ENCODE measurements around the gene KCTD18.

Gene KCTD18

DNA sequence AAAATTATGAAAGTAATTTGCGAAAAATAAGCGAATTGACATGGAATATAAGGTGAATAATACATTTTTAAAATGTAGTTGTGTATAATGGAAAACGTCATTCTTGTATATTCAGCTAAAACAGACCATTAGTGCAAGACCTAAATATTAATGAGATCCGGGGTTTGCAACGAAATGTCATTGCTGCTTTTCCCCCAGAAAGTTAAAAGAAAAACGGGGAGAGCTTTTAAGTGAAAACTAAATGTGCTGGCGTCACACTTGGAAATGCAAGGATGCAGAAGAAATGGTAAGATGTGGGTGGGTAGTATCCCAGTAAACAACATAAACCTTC, 15.6 kb upstream of the KCTD18 start:
- TF ChIP-seq, protein P1, sequence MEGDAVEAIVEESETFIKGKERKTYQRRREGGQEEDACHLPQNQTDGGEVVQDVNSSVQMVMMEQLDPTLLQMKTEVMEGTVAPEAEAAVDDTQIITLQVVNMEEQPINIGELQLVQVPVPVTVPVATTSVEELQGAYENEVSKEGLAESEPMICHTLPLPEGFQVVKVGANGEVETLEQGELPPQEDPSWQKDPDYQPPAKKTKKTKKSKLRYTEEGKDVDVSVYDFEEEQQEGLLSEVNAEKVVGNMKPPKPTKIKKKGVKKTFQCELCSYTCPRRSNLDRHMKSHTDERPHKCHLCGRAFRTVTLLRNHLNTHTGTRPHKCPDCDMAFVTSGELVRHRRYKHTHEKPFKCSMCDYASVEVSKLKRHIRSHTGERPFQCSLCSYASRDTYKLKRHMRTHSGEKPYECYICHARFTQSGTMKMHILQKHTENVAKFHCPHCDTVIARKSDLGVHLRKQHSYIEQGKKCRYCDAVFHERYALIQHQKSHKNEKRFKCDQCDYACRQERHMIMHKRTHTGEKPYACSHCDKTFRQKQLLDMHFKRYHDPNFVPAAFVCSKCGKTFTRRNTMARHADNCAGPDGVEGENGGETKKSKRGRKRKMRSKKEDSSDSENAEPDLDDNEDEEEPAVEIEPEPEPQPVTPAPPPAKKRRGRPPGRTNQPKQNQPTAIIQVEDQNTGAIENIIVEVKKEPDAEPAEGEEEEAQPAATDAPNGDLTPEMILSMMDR (IDR thresholded peaks at IDR 0.05), result no peak

- TF ChIP-seq, protein P1 (IDR thresholded peaks at IDR 0.05), result no peak
These were observed 15.2 kb upstream of the KCTD18 start for GRCh38 chr2:200525066-200525465.

GRCh38 chr2:200523604-200524003, 13.7 kb upstream of the KCTD18 start:
- TF ChIP-seq, protein P1 (IDR thresholded peaks at IDR 0.05), result no peak

DNA sequence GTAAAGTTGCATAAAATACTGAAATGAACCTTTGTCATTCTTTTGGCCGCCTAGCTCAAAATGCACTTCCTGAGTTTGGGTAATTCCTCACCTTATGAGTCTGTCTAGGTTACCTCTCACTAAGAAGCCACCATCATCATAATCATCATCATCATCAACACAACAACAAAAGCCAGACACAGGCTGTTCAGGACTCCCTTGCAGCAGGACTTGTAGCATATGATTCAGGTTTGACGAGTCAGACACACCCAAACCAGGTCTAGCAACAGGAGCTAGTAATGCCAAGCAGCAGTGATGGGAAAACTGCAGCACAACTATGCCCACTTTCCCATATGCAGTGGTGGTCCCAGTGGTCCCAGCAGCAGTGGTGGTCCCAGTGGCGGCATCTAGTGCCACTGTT, 13.3 kb upstream of the KCTD18 start:
- TF ChIP-seq, protein P1 (IDR thresholded peaks at IDR 0.05), result no peak

- TF ChIP-seq, protein P1 (IDR thresholded peaks at IDR 0.05), result no peak
These were observed 5.3 kb upstream of the KCTD18 start for GRCh38 chr2:200515155-200515554.

- TF ChIP-seq, protein P1 (IDR thresholded peaks at IDR 0.05), result no peak
These were observed 645 bp downstream of the KCTD18 start for GRCh38 chr2:200509235-200509611.

GRCh38 chr2:200507179-200507578, 2.7 kb downstream of the KCTD18 start:
- TF ChIP-seq, protein P1 (IDR thresholded peaks at IDR 0.05), result no peak

- TF ChIP-seq, protein P1 (IDR thresholded peaks at IDR 0.05), result no peak
These were observed 3.2 kb downstream of the KCTD18 start for GRCh38 chr2:200506679-200507078.

Data from LNCAP (cell line).